Stimulated activated CD4-positive, alpha-beta T cell treated with anti-CD3 and anti-CD28 coated beads, Interleukin-4, amount 100 ng/mL, for 24 hours (primary cell): ENCODE results near the gene JMJD4.

Experiments
- DNase-seq: peaks from one replicate; pipeline ENCODE4 v3.0.0-alpha.2; 2020

JMJD4 gene

DNA sequence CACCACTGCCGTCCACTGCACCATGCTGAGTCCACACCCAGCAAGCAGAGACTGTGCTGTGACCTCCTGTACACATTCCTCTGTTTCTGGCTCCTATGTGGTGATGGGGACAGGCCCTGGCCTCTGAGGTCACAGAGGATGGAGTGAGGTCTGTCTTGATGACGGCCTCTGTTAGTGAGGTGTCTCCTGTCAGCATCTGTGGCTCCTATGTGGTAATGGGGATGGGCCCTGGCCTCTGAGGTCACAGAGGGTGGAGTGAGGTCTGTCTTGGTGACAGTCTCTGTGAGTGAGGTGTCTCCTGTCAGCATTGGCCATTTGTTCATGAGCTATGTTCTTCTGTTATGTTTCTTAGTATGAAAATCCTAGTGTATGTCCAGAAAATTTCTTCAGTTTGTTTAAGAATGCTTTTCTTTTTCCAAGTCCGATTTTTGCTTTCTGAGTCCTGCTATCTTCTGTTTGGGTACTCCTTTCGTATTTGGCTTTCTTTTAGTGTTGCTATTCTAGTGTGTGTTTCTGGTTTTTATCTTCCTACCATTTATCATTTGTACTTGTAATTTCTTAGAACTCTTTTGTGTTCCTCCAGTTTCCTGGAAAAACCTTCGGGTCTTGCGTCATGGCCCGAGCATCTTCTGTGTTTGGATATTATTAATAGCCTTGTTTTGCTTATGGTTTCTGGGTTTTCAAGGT, 13.5 kb upstream of the JMJD4 start:
- DNase-seq: no peak

DNA sequence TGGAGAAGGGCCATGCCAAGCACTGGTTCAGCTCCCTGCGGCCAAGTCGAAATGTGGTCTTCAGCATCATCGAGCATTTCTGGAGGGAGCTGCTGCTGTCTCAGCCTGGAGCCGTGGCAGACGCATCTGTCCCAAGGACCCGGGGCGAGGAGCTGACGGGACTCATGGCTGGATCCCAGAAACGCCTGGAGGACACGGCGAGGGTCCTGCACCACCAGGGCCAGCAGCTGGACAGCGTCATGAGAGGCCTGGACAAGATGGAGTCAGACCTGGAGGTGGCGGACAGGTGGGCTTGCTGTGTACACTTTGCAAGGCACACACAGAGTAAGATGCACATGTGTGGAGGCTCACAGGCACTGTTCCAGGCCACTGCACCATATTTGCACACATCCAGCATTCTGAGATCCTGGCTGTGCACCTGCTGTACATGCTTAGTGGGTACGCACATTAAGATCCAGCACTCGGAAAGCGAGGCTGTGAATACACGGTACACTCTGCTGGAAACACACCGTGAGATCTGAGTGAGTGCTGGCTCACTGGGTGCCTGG, 12.9 kb upstream of the JMJD4 start:
- DNase-seq: no peak

DNA sequence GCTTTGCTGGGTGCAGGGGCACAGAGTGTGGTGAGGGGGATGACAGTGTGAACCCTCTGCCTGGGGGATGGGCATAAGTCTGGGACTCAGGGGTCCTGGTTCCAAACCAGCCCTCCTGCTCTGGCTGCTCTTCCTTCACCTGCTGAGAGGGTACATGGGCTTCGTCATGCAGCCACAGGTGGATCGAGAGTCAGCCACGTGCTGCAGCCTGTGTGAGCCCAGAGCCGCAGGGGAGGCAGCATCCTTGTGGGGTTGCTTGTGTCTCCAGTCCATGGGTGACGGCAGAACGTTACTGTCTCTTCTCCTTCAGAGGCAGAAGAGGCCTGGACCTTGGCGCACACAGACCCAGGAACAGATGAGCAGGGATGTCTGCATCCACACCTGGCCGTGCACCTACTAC, 12.3 kb upstream of the JMJD4 start:
- DNase-seq: no peak

DNA sequence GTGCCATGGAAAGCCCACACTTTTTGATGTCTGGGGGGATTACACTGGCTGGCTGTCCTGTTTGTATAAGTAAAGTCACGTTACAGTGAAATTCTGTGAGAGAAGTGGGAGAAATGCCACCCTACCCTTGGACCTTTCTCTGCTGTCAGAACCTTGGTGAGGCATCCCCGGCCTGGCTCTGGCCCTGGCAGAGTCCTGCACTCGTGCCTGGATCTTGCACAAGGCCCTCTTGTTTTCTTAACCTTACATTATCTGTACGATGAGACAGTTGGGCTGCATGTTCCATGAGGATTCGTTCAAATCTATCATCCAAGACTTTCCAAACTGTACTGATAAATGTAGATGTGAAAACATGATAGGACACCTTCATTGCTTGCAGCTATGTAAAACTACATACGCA, 11.6 kb upstream of the JMJD4 start:
- DNase-seq: no peak

DNA sequence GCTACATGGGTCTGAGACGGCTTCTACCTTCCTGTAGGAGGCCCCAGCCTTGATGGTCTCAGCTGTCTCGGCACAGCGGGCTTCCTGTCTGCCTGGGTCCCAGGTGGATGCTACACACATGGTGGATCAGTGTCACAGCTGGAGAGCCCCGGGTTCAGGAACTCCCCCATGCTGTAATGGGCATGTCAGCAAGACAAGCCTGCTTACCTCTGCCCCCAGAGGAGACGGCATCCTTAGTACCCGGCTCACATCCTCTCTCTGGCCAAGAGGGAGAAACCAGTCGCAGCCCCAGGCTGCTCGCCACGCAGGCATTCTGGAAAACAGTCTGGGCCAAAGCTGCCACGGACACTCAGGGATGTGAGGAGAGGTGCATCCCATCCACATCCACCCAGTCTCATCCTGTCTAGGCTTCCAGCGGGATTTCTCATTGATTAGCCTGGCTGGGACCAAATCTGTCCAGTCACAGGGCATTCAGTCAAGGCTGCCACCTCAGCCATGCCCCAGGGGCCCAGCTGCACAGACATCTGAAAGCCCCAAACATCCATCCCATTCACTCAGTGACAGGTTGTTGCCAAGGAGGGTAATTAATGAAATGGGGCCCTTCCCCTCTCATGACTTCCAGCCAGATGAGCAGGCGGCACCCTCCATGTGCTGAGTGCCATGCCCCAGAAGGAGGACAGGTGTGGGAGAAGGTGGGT, 10.6 kb upstream of the JMJD4 start:
- DNase-seq: no peak

DNA sequence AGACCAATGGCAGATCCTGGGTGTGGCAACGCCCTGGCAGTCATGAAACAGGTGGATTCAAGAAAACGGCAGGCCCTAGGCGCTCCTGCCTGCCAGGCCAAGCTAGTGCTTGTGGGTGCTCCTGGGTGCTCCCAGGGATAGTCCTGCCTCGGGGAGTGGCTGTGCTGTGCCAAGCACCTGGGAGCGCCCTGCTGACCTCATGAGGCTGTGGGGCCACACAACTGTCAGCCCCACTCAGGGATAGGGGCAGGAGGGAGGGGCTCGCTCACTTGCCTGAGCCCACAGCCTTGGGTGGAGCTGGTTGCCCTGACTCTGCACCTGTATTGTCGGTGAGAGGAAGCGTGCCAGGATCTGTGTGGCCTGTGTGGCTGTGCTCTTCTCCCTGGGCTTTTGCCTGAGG, 9.6 kb upstream of the JMJD4 start:
- DNase-seq: no peak

DNA sequence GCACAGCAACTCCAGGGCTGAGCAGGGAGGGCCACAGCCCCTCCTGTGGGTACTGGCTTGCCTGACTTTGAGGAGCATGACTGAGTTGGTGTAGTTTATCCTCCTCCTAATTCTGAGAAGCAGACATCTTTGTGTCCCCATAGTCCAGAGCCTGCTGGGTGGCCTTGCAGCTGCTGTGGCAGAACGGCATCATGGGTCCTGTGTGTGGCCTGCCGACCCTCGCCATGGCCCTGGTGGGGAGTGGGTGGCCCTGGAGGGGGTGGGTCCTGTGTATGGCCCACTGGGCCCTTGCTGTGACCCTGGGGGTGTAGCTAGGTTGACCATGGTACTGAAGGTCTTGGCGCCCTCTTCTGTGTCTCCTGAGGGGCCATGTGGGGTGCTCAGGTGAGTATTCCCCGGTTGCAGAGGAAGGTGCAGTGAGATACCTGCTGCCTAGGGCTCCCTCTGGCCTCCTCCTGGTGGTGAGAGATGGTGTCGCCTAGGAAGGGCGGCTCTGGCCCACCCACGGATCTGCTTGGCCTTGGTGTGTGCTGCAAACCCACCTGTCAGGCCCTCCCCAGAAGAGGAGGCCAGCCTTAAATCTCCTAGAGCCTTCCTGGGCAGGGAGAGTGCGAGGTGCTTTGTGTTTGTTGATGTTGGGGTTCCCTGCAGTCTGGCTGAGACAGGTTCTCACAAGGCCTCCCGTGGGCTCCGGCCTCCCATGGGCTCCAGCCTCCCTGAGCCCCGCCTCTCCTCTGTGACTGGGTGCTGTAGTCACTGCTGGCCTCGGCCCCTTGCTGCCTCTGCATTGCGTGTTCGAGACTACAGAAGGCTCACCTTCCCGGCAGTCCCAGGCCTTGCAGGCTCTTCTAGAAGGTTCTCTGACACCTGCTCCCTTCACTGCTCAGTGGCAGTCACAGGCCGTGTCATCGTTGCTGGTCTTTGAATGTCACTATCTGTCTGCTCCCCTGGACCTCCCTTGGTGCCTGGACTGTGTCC, 7.9 kb upstream of the JMJD4 start:
- DNase-seq: no peak

DNA sequence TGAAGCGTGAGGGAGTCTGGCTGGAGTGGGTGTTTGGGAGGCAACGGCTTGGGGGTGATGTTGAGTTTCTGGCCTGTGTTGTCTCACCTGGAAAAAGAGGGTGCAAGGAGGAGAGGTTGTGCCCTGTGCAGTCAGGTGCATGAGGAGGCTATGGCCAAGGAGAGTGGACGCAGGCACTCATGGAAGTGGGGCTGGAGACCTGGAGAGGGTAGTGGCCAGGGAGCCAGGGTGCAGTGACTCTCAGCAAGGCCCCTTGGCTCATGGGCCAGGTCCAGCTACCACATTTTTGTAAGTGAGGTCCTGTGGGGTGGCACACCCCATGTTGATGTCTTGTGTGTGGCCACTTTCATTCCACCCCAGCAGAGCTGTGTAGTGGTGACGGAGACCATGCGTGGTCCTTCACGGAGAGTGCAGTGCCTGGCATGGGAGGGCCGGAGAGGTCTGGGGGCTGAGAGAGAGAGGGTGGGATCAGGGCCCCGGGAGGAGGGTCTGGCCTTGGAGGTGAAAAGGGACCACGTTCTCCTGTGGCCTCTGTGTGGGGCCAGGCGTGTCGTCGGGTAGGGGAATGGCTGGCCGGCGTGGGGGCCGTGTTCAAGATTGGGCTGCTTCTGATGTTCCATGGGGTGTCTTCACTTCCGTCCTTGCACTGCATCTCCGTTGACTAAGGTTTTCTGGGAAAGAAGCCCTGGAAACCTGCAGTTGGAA, 6.2 kb upstream of the JMJD4 start:
- no peak for DNase-seq

DNA sequence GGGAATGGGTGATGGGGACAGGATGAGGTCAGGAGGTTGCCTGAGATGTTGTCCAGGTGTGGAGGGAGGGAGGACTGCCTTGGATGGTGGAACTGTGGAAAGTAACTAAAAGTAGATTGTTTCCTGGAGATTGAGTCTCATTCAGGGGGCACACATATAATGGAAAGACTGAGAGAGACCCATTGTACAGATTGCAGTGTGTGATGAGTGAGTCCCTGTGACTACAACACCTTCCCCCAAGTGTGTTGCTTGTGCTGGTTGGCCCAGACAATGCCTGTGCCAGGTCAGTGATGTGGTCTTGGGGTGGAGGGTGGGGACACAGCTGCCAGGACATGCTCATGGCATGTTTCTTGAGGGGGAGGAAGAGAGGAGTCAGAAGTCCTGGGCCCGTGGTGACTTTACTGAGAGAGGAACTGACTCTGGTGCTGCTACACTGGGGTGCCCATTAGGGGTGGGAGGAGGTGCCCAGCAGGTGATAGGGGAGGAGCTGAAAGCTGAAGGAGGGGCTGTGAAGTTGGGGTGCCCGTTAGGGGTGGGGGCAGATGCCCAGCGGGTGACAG, 5.4 kb upstream of the JMJD4 start:
- DNase-seq: no peak

DNA sequence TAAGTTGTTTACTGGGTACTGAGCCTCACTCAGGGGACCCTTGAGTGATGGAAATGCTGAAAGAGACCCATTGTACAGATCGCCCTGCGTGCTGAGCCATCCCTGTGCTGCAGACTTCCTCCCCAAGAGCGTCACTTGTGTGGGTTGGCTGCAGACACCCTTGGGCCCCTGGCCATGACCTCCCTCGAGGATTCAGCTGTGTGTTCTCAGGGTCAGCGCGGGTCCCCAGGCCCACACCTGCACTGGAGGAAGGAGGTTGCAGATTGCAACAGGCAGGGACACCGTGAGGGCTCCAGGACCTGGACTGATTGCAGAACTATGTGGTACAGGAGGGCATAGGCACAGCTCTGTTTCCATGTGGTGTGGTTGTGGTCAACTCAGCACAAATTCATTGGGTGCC, 4.5 kb upstream of the JMJD4 start:
- DNase-seq: no peak

DNA sequence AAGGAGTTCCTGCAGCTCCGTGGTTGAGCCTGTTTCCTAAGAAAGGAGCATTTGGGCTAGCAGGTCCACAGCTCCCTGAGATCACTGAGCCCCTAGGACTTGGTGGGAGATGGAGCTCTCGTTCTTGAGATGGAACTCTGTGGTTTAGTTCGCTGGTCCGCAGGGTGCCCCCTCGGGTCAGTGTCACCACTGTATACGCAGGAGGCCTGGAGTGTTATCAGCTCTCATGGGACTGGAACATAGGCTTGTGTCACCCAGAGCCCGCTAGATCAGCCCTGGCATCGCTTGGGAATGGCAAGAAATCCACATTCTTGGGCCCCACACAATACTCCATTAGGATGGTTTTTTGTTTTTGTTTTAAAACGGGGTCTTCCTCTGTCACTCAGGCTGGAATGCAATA, 3.7 kb upstream of the JMJD4 start:
- no peak for DNase-seq

DNA sequence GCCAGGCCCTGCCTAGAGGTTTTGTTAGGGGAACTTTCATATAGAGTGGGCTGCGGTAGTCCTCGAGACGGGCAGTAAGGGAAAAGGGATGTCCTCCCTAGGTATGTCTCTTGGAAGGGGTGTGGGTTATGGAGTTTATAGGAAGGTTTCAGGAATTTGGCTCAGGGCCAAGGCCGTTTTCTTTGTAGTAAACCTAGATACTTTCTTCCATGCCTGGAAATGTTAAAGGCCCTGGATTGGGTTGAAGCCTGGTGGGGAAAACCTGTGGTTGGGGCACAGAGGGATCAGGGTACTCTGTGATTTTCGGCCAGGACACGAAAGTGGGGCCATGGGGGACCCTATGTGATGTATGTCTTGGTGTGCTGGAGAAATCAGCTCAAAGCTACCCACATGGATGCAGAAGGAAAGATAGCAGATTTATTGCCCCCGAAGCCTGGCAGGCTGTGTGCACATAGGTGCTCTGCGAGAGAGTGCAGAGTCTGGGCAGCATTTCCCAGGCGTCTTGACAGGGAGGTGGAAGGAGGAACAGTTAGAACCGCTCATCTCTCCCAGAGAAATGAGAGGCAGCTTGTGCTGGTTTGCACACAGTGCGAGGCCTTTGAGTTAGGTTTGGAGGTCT, 1.8 kb upstream of the JMJD4 start:
- no peak for DNase-seq

DNA sequence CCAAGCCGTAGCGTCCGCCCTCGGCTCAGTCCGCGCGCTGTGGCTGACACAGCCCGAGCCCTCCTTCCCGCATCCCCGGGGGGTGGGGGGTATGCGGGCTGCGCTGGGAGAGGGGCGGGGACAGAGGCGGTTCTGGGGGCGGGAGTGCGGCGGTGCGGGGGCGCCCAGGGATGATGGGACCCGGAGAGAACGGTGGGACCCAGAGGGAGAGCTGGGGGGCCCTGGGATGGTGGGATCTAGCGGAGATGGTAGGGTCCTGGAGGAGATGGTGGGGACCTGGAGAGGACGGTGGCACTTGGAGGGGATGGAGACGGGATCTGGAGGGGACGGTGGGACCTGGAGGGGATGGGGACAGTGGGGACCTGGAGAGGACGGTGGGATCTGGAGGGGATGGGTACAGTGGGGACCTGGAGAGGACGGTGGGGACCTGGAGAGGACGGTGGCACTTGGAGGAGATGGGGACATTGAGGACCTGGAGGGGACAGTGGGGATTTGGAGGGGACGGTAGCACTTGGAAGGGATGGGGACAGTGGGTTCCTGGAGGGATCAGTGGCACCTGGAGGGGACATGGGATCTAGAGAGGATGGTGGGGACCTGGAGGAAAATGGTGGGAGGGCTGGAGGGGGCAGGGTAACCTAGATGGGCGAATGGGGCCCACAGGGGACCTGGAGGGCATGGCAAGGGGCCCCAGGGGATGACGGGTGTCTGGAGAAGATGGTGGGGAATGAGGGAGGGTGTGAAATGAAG, 610 bp upstream of the JMJD4 start:
- DNase-seq: no peak

DNA sequence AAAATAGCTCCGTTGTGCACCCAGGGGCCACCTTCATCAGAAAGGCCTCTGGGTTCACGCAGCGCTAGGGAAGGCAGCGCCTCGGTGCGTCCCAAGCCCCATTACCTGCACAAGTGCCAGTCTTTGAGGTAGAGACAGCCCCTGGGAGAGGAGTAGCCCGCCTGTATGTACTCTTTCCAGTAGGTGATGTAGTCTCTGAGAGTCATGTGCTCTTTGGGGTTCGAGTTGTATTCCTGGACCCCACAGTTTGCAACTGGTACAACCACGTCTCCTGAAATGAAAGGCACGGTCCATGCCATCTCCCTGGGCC, 601 bp downstream of the JMJD4 start:
- no peak for DNase-seq

DNA sequence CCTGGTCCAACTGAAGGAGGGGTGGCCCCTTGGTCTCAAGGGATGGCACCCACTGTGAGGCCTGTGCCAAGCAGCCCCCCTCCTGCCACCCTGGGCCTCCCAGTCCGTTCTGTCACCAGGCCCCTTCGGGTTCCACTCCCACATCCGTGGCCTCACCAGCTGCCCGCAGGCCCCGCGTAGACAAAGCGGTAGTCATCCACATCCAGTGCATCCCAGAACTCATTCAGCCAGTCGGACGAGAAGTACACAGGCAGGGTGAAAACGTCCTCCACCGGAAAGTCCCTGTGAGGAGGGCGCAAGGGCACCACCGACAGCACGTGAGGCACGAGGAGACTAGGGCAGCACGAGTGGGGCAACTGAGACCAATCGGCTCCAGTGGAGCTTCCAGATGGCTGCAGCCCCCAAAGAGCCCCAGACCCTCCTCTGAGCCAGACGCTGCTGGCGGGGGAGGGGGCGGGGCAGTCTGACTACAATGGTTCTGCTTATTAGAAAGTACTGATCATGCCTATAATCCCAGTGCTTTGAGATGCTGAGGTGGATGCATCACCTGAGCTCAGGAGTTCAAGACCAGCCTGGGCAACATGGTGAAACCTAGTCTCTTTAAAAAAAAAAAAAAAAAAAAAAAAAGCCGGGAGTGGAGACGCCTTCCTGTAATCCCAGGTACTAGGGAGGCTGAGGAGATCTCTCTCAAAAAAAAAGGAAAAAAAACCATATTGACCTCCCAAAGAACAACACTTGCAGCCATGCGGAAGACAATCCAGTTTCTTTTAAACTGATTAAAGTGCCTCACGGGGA, 1.2 kb downstream of the JMJD4 start:
- no peak for DNase-seq

DNA sequence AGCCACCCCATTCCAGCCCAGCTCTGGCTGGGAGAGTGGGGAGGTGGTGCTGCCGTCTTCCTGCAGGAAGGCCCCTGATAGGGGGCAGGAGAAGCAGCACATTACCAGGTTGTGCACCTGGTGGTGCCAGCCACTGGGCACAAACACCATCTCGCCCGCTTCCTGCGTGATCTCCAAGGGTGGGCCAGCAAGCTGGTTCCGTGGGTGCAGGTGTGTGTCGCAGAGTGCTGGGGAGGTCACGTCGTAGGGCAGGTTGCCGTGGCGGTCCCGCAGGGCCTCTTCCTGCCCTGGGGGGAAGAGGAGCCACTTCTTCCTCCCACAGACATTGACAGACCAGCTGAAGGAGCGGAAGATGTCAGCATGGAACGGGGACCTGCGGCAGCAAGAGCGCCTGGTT, 1.8 kb downstream of the JMJD4 start:
- no peak for DNase-seq

DNA sequence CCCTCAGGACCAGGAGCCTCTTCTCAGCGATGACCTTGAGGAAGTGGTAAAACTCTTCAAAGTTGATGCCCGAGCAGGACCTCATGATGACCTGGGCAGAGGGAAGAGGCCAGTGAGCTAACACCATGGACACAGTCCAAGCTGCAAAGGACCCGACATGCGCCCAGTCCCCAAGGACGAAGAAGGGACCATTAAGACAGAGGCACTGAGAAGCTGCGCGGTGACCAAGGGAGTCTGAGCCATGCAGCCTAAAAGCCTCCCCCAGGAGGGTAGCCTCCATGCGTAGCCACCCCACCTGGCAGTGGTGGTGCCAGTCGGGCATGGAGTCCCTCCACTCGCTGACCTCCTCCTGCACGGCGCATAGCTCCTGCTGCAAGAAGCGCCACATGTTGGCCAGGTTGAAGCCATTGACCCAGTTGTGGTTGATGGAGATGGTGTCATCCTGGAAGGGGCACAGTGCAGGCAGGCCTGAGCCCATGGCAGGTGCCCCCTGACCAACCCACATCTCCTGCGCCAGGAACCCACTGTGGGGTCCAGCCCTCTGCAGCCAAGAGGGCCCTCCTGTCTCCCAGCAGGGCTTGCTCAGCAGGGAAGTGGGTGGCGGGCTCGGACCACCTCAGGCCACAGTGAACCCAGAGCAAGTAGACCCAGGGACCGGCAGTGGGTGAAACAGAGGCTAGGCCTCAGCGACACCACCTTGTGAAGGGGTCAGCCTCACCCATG, 2.4 kb downstream of the JMJD4 start:
- no peak for DNase-seq

DNA sequence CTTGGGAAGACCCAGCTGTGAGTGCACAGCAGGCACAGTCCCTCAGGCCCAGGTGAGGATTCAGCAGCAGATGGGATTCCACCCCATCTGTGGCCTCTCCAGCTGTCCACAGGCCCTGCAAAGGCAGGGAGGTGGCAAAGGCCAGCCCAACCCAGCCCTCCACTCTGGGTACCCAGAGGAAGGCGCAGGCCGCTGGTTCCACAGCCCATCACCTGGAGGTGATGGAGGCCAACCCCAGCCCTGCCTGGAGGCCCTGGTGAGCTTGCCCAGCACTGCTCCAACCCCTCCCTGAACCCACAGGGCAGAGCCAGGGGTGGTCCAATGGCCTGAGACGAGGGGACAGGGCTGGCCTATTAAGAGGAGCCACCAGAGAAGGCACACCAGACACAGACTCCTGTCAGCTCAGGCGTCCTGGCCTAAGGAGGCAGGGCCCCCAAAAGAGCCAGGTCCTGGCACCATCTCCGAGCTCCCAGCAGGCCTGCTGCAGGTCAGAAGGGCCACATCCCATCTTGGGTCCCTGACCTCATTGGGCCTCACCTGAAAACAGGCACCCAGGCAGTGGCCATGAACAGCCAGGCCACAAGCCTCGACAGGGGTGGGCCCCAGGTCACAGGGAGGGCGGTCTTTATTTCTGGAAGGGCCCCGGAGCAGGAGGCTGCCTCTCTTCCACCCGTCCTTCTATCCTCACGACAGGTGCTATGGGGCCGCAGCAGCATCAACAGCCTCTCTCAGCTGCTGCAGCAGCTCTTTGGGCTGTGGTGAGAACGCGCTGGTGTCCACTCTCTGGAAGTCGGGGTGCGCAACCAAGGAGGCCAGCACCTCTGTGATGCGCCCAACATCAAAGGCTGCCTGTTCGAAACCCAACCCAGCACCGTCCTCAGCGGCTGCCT, 3.2 kb downstream of the JMJD4 start:
- no peak for DNase-seq

DNA sequence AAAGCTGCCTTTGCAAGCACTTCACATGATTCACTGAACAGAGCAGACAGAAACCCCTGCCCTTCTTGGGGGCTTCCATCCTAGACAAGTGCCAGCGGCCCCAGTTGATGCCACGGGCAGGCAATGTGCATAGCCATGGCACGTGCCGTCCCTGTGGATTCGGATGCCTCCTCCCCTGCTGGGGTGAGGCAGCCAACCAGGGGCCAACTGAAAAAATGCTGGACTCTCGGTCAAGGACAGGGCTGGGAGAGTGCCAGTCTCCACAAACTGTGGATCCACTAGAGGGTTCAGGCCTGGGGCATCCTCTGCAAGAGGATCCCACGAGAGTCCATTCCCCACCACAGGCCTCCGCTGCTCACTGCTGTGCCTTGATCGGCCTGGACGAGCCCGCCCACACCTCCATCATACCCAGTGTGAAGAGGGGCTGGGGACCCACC, 3.8 kb downstream of the JMJD4 start:
- no peak for DNase-seq
